ENCODE measurements around the gene CACNA2D4.

DNA sequence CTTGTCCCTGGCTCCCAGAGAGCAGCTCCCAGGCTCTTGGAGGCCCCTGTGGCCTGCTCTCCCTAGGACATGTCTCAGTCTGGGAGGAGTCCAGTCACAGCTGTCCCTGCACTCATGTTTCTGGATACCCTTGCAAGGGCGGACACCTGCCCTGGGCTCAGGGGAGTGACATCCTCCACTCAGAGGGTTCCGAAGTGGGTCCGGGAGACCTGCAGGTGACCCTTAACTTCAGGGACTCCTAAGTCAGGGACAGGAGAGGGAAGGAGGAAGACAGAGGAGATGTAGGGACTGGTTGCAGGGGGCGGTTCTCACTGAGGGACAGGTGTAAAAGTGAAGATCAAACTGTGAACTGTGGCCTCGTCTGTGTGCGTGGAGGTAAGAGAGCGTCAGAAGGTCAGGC is 37.6 kb downstream of the CACNA2D4 start:
- no peak for TF ChIP-seq EZH2phosphoT487 (IDR thresholded peaks at IDR 0.05; ENCODE audit: insufficient read depth, low read depth)
- TF ChIP-seq EZH2 (IDR thresholded peaks at IDR 0.05; ENCODE audit: insufficient read depth, poor library complexity, severe bottlenecking), result no peak
